GM12878 (cell line): ENCODE data around the gene TXLNB. TPM values are rescaled to one million over a fixed set of nuclear protein-coding genes. Genes with fewer than 3 reads are reported as not detected.

Experiments used
- ATAC-seq: fragments of 200-7000 bp; cut with Tn5 transposase; 3 replicates; pipeline ENCODE4 v1.9.1; 2020; ENCODE audit warnings: mild to moderate bottlenecking, moderate library complexity
- BruUV-seq: library from RNA; stranded (reverse); fragments of 400-500 nt; replicated peaks from 2 replicates; lab custom pipeline; 2021; lab: Mats Ljungman, UMichigan
- CTCF ChIA-PET: fragments of 300-600 bp; sonication (Branson Sonifier 250); formaldehyde crosslinking; extraction: SDS; loops from one replicate; lab custom pipeline; 2021; ENCODE audit warnings: inconsistent platforms; lab: Yijun Ruan, JAX
- POLR2A ChIA-PET: fragments of 350-600 bp; formaldehyde crosslinking; extraction: SDS; loops from one replicate; lab custom pipeline; 2021; ENCODE audit warnings: inconsistent platforms; lab: Charles Lee
- RAD21 ChIA-PET: fragments of 300-600 bp; sonication (Branson Sonifier 250); formaldehyde crosslinking; loops from one replicate; lab custom pipeline; 2023; ENCODE audit warnings: antibody characterized with exemption; ENCODE audit not compliant: unreplicated experiment; lab: Charles Lee
- SMC1A ChIA-PET: fragments of 300-600 bp; sonication (Branson Sonifier 250); formaldehyde crosslinking; loops from one replicate; lab custom pipeline; 2023; ENCODE audit not compliant: unreplicated experiment, uncharacterized antibody; lab: Charles Lee
- DNase-seq: peaks from one replicate; pipeline ENCODE4 v3.0.0-alpha.2; 2011; ENCODE audit warnings: low read depth, low spot score
- FAIRE-seq: peaks from 3 replicates; lab custom pipeline; 2011; peaks lifted over from hg19 to GRCh38; lab: Jason Lieb, UNC
- H2AFZ ChIP-seq: 2 replicates; pipeline ENCODE4 v1.6.0; 2011; ENCODE audit warnings: low read depth, low read length, control low read depth; ENCODE audit not compliant: control insufficient read depth
- H3K27ac ChIP-seq: 2 replicates; pipeline ENCODE4 v1.5.1; 2011; ENCODE audit warnings: control low read depth; ENCODE audit not compliant: control insufficient read depth, insufficient read depth
- H3K27me3 ChIP-seq, 2 experiments: replicated peaks in 1 of 2; 2 replicates each; pipeline versions ENCODE4 v1.6.0 to v1.6.1; 2011; ENCODE audit warnings: low read length in 1 of 2; ENCODE audit not compliant: control insufficient read depth in 2 of 2, insufficient read depth in 2 of 2
- H3K36me3 ChIP-seq, 2 experiments: 2 replicates each; pipeline ENCODE4 v1.5.1; 2011; ENCODE audit warnings: low read length in 1 of 2; ENCODE audit not compliant: control insufficient read depth in 2 of 2, insufficient read depth in 2 of 2
- H3K4me1 ChIP-seq: 2 replicates; pipeline ENCODE4 v1.6.1; 2011; ENCODE audit warnings: mild to moderate bottlenecking, low read length, moderate library complexity, mixed read lengths; ENCODE audit not compliant: control insufficient read depth, insufficient read depth
- H3K4me2 ChIP-seq: 2 replicates; pipeline ENCODE4 v1.6.0; 2011; ENCODE audit warnings: control low read depth; ENCODE audit not compliant: control insufficient read depth, insufficient read depth
- H3K4me3 ChIP-seq: fragments of 200-600 bp; sonication (generic); 2 replicates; pipeline ENCODE4 v1.5.1; 2016
- H3K79me2 ChIP-seq: 2 replicates; pipeline ENCODE4 v1.6.0; 2011; ENCODE audit warnings: low read length; ENCODE audit not compliant: control insufficient read depth, insufficient read depth
- H3K9ac ChIP-seq: 2 replicates; pipeline ENCODE4 v1.8.0; 2011; ENCODE audit warnings: low read length, control low read depth, mixed read lengths; ENCODE audit not compliant: control insufficient read depth, insufficient read depth
- H3K9me3 ChIP-seq: replicated peaks from 3 replicates; pipeline ENCODE4 v1.5.1; 2011; ENCODE audit warnings: mild to moderate bottlenecking, low read length; ENCODE audit not compliant: control insufficient read depth, insufficient read depth
- H4K20me1 ChIP-seq: 2 replicates; pipeline ENCODE4 v1.6.0; 2011; ENCODE audit not compliant: control insufficient read depth, insufficient read depth
- SMC3 ChIP-seq: IDR thresholded peaks from 2 replicates; pipeline ENCODE4 v1.6.1; 2011; ENCODE audit warnings: low read length, improper control_type of control experiment, borderline replicate concordance
- STAT3 ChIP-seq: IDR thresholded peaks from 2 replicates; pipeline ENCODE4 v1.6.1; 2011; ENCODE audit warnings: low read depth, low read length, improper control_type of control experiment
- YBX1 ChIP-seq: fragments of 450-650 bp; IDR thresholded peaks from 2 replicates; pipeline ENCODE4 v1.6.1; 2016; ENCODE audit warnings: antibody characterized with exemption
- WGBS: methylation state at CpG from one replicate; pipeline ENCODE4 v1.1.6; 2016; ENCODE audit warnings: low lambda C conversion rate; ENCODE audit not compliant: insufficient replicate concordance, insufficient coverage; ENCODE audit errors: missing lambda C conversion rate; 5-methylcytosine and 5-hydroxymethylcytosine counted together
- in situ Hi-C: fragments of 300-500 bp; cut with MboI; formaldehyde crosslinking; loops from 9 replicates; pipeline ENCODE4 v1.14.3; 2018; ENCODE audit warnings: mixed read lengths
- intact Hi-C: fragments of 100-400 bp; cut with micrococcal nuclease; formaldehyde crosslinking; loops from one replicate; pipeline ENCODE4 v1.14.2; 2022; ENCODE audit not compliant: unreplicated experiment
- polyA plus RNA-seq, 11 experiments: library from polyadenylated mRNA; depleted of rRNA in 4 of 11; unstranded in 6 of 11; stranded (reverse) in 5 of 11; fragments of >200 nt; fragmentation: Nextera tagmentation in 4 of 11; fragmentation: Illumina TruSeq in 1 of 11; extraction: Ambion mirVana in 4 of 11; extraction: Trizol in 1 of 11; gene quantifications; 1 replicate in 1 of 11; 2 replicates in 10 of 11; pipeline versions ENCODE4 v1.2.1 to v1.2.3, GENCODE V29; 2011 to 2016; ENCODE audit warnings: inconsistent platforms in 2 of 11, missing spikeins in 2 of 11, low read depth in 1 of 11
- total RNA-seq, 4 experiments: library from RNA; depleted of rRNA in 3 of 4; stranded (reverse); fragments of >200 nt in 3 of 4; fragmentation: Illumina TruSeq in 1 of 4; extraction: Trizol in 1 of 4; gene quantifications; 2 replicates each; pipeline versions ENCODE4 v1.2.1 to v1.2.3, GENCODE V29; 2013 to 2021
- TF ChIP-seq, protein P1 (sequence below): fragments of 450-650 bp; IDR thresholded peaks from 2 replicates; pipeline ENCODE4 v1.6.1; 2016; ENCODE audit warnings: mild to moderate bottlenecking
- TF ChIP-seq, protein P2 (sequence below): fragments of 450-650 bp; IDR thresholded peaks from 2 replicates; pipeline ENCODE4 v1.6.1; 2018; ENCODE audit warnings: borderline replicate concordance, mild to moderate bottlenecking; ENCODE audit not compliant: partially characterized antibody
- TF ChIP-seq, protein P3 (sequence below): fragments of 450-650 bp; IDR thresholded peaks from 2 replicates; pipeline ENCODE4 v1.6.1; 2017; ENCODE audit warnings: mild to moderate bottlenecking, low read depth, inconsistent platforms; ENCODE audit not compliant: poor library complexity, severe bottlenecking

Gene TXLNB
- total and polyA plus RNA-seq, 10 of the 15 experiments (the other 5 are each of a cell fraction or from before 2014, with no cell fraction given): 0.07 to 1.3 (median 0.22) TPM; not detected in 1

DNA sequence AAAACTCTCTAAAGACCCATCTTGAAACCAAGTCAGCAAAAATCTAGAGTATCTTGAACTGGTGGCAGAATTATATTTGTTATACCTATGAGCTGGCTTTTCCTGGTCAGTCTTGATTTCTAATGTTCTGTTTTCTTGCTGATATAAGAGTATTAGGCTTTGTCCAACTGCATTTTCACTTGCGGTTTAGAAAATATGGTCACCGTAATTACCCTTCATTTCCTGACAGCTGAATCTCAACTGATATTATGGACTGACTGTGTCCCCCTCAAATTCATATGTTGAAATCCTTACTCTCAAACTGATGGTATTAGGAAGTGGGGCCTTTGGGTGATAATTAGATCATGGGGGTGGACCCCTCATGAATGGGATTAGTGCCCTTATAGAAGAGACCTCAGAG is 72.1 kb downstream of the TXLNB start:
- no peak for FAIRE-seq
- H4K20me1 ChIP-seq: no peaks in the 10 kb centered on the region
- no peak for TF ChIP-seq YBX1
- H3K4me1 ChIP-seq: peaks cover 3% of the 10 kb centered on the region; the same call in 1 of the 2 replicates
- DNase-seq: no peak
- peak overlapping the region; percentile 88 for H2AFZ ChIP-seq
- BruUV-seq: no TSS peak
- peak; percentile 9; the same call in 1 of the 3 replicates for ATAC-seq
- H3K4me2 ChIP-seq: no peak overlapping the region
- no peaks in the 10 kb centered on the region for H3K36me3 ChIP-seq
- peak overlapping the region; percentile 20; the same call in 1 of the 2 replicates for H3K27ac ChIP-seq
- intact Hi-C loops (loop anchor here (1.0 to 2.0 kb wide), 4 partner anchors 71 to 403 kb away; partner anchors contain the start of gene TXLNB), in situ Hi-C loops (no loop called here)
- 87% methylated on average over 2 of the region's 2 CpGs for WGBS
- H3K27me3 ChIP-seq: no peaks in the 10 kb centered on the region
- CTCF ChIA-PET: interaction anchor here (0.7 to 7.1 kb wide), 53 partner anchors 10 to 1720 kb away, joined by 3 to 254 read pairs (median 4); partner anchors contain the start of genes CITED2 and TXLNB
- no peaks in the 10 kb centered on the region; the same call in 2 of the 3 replicates for H3K9me3 ChIP-seq
- no peak overlapping the region for H3K9ac ChIP-seq
- RAD21 ChIA-PET: interaction anchor here (0.6 to 7.0 kb wide), 37 partner anchors 11 to 451 kb away, joined by 3 to 245 read pairs (median 6); partner anchors contain the start of genes CITED2 and TXLNB
- POLR2A ChIA-PET: interaction anchor here (0.9 to 2.0 kb wide), 4 partner anchors 38 to 145 kb away, joined by 3 to 8 read pairs (median 4); partner anchors contain the start of gene TXLNB
- H3K4me3 ChIP-seq: no peak overlapping the region
- H3K79me2 ChIP-seq: no peaks in the 10 kb centered on the region
- SMC1A ChIA-PET: interaction anchor here (0.7 to 7.2 kb wide), 44 partner anchors 9 to 719 kb away, joined by 3 to 236 read pairs (median 4); partner anchors contain the start of genes CITED2 and TXLNB

DNA sequence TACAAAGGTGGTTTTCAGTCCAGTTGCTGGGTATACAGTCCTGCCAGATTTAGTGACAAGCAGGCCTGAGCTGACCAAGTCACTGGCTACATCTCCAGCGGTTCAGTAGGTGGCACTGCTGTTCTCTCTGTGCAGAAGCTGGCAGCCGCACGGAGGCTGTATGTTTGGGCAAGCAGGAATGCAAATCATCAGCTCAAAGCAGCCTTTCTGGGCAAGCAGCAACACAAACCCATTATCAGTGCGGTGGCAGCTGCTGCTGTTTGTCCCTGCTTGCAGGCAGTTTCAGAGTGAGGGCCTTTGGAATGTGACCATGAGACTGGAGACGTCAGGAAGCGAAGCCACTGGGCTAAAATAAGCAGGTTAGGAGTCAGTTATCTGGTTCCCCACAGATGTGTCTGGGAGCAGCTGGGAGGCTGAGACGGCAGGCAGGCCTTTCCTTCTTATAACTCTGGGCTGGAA is 72.5 kb downstream of the TXLNB start:
- intact Hi-C loops: loop anchor here (1.0 to 2.0 kb wide), 4 partner anchors 72 to 402 kb away; partner anchors contain the start of gene TXLNB
- BruUV-seq: no TSS peak
- Histone ChIP-seq H4K20me1 (no peaks in the 10 kb centered on the region), H3K4me2 (peak overlapping the region; percentile 68; the same call in 1 of the 2 replicates), H3K27ac (peak overlapping the region; percentile 20; the same call in 1 of the 2 replicates), H3K36me3 (no peaks in the 10 kb centered on the region), H3K9ac (no peak overlapping the region), H3K27me3 (no peaks in the 10 kb centered on the region), H3K9me3 (no peaks in the 10 kb centered on the region; the same call in 2 of the 3 replicates), H3K4me3 (no peak overlapping the region), H3K4me1 (peaks cover 3% of the 10 kb centered on the region; the same call in 1 of the 2 replicates), H2AFZ (peak overlapping the region; percentile 88), H3K79me2 (no peaks in the 10 kb centered on the region)
- FAIRE-seq (peak; percentile 89), ATAC-seq (peak; percentile 100), DNase-seq (peak; percentile 82)
- in situ Hi-C loops: no loop called here
- 0% methylated on average over 7 of the region's 7 CpGs for WGBS
- SMC1A ChIA-PET: interaction anchor here (0.7 to 7.2 kb wide), 44 partner anchors 9 to 720 kb away, joined by 3 to 236 read pairs (median 4); partner anchors contain the start of genes CITED2 and TXLNB
- CTCF ChIA-PET: interaction anchor here (0.6 to 7.1 kb wide), 58 partner anchors 10 to 1721 kb away, joined by 3 to 254 read pairs (median 4); partner anchors contain the start of genes CITED2 and TXLNB
- POLR2A ChIA-PET: interaction anchor here (0.9 to 2.0 kb wide), 3 partner anchors 39 to 145 kb away, joined by 3 to 8 read pairs (median 5); partner anchors contain the start of gene TXLNB
- RAD21 ChIA-PET: interaction anchor here (0.6 to 7.0 kb wide), 38 partner anchors 11 to 451 kb away, joined by 3 to 245 read pairs (median 6); partner anchors contain the start of genes CITED2 and TXLNB
- TF ChIP-seq, protein P1, sequence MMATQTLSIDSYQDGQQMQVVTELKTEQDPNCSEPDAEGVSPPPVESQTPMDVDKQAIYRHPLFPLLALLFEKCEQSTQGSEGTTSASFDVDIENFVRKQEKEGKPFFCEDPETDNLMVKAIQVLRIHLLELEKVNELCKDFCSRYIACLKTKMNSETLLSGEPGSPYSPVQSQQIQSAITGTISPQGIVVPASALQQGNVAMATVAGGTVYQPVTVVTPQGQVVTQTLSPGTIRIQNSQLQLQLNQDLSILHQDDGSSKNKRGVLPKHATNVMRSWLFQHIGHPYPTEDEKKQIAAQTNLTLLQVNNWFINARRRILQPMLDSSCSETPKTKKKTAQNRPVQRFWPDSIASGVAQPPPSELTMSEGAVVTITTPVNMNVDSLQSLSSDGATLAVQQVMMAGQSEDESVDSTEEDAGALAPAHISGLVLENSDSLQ: 0 out of 2 replicates have a peak, but pooled peaks have one; percentile 21
- TF ChIP-seq STAT3 (no peak), SMC3 (peak; percentile 99)
- TF ChIP-seq, protein P2, sequence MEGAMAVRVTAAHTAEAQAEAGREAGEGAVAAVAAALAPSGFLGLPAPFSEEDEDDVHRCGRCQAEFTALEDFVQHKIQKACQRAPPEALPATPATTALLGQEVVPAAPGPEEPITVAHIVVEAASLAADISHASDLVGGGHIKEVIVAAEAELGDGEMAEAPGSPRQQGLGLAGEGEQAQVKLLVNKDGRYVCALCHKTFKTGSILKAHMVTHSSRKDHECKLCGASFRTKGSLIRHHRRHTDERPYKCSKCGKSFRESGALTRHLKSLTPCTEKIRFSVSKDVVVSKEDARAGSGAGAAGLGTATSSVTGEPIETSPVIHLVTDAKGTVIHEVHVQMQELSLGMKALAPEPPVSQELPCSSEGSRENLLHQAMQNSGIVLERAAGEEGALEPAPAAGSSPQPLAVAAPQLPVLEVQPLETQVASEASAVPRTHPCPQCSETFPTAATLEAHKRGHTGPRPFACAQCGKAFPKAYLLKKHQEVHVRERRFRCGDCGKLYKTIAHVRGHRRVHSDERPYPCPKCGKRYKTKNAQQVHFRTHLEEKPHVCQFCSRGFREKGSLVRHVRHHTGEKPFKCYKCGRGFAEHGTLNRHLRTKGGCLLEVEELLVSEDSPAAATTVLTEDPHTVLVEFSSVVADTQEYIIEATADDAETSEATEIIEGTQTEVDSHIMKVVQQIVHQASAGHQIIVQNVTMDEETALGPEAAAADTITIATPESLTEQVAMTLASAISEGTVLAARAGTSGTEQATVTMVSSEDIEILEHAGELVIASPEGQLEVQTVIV: no peak
- TF ChIP-seq, protein P3, sequence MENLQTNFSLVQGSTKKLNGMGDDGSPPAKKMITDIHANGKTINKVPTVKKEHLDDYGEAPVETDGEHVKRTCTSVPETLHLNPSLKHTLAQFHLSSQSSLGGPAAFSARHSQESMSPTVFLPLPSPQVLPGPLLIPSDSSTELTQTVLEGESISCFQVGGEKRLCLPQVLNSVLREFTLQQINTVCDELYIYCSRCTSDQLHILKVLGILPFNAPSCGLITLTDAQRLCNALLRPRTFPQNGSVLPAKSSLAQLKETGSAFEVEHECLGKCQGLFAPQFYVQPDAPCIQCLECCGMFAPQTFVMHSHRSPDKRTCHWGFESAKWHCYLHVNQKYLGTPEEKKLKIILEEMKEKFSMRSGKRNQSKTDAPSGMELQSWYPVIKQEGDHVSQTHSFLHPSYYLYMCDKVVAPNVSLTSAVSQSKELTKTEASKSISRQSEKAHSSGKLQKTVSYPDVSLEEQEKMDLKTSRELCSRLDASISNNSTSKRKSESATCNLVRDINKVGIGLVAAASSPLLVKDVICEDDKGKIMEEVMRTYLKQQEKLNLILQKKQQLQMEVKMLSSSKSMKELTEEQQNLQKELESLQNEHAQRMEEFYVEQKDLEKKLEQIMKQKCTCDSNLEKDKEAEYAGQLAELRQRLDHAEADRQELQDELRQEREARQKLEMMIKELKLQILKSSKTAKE: peak; percentile 65
